Lung (tissue), 12 donors: Measurements from ENCODE around the gene IL6ST. TPM values are rescaled to one million over a fixed set of nuclear protein-coding genes. Genes with fewer than 3 reads are reported as not detected.

Experiments used
- ATAC-seq: fragments of 200-7000 bp; cut with Tn5 transposase; one replicate; pipeline ENCODE4 v1.9.1; 2020; ENCODE audit warnings: moderate number of reproducible peaks; ENCODE audit not compliant: insufficient read depth, low FRiP score
- DNase-seq, 3 donors: peaks; one replicate each; pipeline ENCODE4 v3.0.0-alpha.2; 2013 to 2017
- H3K27ac ChIP-seq, 2 donors: one replicate each; pipeline ENCODE4 v1.5.1; 2013; ENCODE audit warnings: mild to moderate bottlenecking in 2 of 2, moderate library complexity in 2 of 2, control low read depth in 1 of 2, inconsistent platforms in 1 of 2, low read depth in 1 of 2, low read length in 1 of 2
- H3K27me3 ChIP-seq, 3 donors: one replicate each; pipeline ENCODE4 v1.5.1; 2013; ENCODE audit warnings: low read length in 2 of 3; ENCODE audit not compliant: control insufficient read depth in 3 of 3, insufficient read depth in 3 of 3
- H3K36me3 ChIP-seq, 4 donors: one replicate each; pipeline ENCODE4 v1.5.1; 2013; ENCODE audit warnings: low read length in 4 of 4, mild to moderate bottlenecking in 1 of 4, moderate library complexity in 1 of 4; ENCODE audit not compliant: control insufficient read depth in 4 of 4, insufficient read depth in 4 of 4
- H3K4me1 ChIP-seq, 5 donors: one replicate each; pipeline ENCODE4 v1.5.1; 2013; ENCODE audit warnings: low read length in 5 of 5, mild to moderate bottlenecking in 2 of 5, moderate library complexity in 1 of 5; ENCODE audit not compliant: control insufficient read depth in 5 of 5, insufficient read depth in 5 of 5
- H3K4me3 ChIP-seq: one replicate; pipeline ENCODE4 v1.5.1; 2013; ENCODE audit warnings: mild to moderate bottlenecking, control low read depth, moderate library complexity
- H3K9ac ChIP-seq, 2 donors: one replicate each; pipeline ENCODE4 v1.5.1; 2013; ENCODE audit warnings: low read length in 2 of 2, control low read depth in 1 of 2; ENCODE audit not compliant: insufficient read depth in 1 of 2
- H3K9me3 ChIP-seq, 4 donors: one replicate each; pipeline ENCODE4 v1.5.1; 2013; ENCODE audit warnings: low read length in 3 of 4, mild to moderate bottlenecking in 1 of 4, moderate library complexity in 1 of 4; ENCODE audit not compliant: control insufficient read depth in 4 of 4, insufficient read depth in 3 of 4
- CTCF ChIP-seq: IDR thresholded peaks from 2 replicates; pipeline ENCODE4 v1.5.1; 2012; ENCODE audit warnings: mild to moderate bottlenecking; ENCODE audit errors: control extremely low read depth, extremely low read depth
- WGBS, 2 donors: extraction: QIAGEN DNeasy Blood & Tissue Kit; methylation state at CpG; one replicate each; pipeline ENCODE4 v1.1.7; 2013; 5-methylcytosine and 5-hydroxymethylcytosine counted together
- polyA plus RNA-seq, 2 donors: library from polyadenylated mRNA; stranded (reverse); fragments of 200-250 nt; gene quantifications; one replicate each; pipeline ENCODE4 v1.2.1, GENCODE V29; 2013
- total RNA-seq, 2 donors: library from RNA; depleted of rRNA in 1 of 2; stranded (reverse); fragments of >200 nt in 1 of 2; gene quantifications; one replicate each; pipeline ENCODE4 v1.2.1, GENCODE V29; 2014 to 2021
- donor health status: control.
- donor health status: control.
- donor health status: Bipolar disorder and iron deficiency.
- donor health status: healthy.
- donor health status: DM: yes; HTN: yes; CAD: no.

IL6ST gene
- total and polyA plus RNA-seq, 4 donors: 47.8 to 377 (median 196) TPM

DNA sequence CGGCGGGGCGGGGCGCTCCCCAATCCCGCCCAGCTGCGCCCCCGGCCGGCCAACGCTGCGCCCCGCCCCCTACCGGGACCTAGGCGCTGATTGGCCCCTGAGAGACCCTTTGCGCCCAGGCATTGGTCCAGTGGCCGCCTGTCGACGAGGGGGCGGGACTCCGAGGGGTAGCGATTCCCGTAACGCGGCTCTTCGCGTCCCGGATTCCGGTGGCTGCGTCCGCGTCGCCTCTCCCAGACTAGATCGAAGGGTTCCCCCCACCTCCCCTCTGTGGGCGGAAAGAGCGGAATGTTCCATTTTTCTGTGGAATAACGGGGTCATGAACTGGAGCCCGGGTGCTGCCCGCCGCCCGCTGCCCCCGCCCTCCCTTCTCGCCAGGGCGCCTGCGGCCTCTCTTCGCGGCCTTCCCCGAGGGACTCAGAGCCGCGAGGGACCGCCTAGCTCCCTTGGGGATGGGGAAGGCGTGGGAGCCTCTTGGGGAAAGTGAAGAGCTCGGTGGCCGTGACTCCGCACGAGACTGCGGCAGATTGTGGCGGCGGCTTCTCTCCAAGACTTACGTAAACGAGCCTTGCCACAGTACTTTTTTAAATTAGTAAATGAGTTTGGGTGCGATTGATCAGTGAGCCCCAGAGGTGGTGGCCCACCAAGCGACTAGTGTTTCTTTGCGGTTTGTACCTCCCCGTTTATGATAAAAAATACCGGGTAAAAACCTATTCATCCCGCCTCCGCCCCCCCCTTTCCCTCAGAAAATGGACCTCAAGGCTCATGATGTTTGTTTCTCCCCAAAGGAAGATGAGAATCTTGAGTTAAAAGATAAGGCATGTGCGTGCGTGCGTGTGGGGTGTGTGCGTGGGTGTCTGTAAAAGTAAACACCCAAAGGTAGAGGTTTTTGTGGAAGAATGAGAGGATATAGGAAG is 493 bp upstream of the IL6ST start:
- Histone ChIP-seq H3K4me3 (peak overlapping the region; percentile 82), H3K4me1 (peaks cover 0 to 27% (median 14%) of the 10 kb centered on the region in 5 donors), H3K9ac (peak overlapping the region; percentile 86 to 89), H3K9me3 (no peaks in the 10 kb centered on the region), H3K36me3 (no peaks in the 10 kb centered on the region), H3K27me3 (no peaks in the 10 kb centered on the region), H3K27ac (peak overlapping the region; percentile 98 to 99)
- DNase-seq (peak; percentile 98 to 99 (median 98)), ATAC-seq (peak; percentile 96)
- 0 to 1% methylated on average over 65 to 70 of the region's 70 CpGs for WGBS, 2 donors
- no peak for TF ChIP-seq CTCF

DNA sequence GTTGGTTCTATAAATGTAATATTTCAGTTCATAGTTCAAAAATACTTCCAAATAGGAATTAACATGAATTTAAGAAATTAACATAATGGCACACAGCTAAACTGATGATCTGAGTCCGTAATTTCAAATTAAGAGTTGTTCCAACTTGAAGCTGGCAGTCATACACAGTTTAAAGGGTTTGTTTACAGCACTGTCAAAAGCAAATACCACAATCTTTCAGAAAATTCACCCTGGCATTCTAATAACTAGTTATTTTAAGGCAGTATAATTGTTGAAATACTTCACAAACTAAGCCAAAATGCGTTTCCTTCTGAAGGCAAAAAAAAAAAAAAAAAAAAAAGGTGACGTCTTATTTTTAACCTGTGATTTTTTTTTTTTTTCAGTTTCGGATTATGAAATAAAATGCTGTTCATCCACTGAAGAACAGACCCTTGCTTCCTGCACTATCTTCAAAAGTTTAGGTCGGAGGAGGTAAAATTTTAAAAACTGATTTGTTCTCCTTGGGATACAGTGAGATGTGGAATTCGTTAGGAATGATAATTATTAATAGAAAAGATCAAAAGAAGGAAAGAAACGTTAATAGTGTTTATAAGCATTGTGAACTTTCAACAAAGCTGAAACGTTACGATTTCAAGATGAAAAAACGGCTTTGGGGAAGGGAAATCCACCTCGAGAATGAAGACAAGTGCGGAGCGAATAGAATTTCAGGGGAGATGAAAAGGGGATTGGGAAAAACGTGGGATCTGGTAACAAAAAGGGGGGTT is 850 bp downstream of the IL6ST start:
- H3K27me3 ChIP-seq: no peaks in the 10 kb centered on the region
- H3K4me3 ChIP-seq: peak overlapping the region; percentile 82
- peak overlapping the region; percentile 89 to 93 for H3K9ac ChIP-seq
- no peaks in the 10 kb centered on the region for H3K36me3 ChIP-seq
- ATAC-seq (no peak), DNase-seq (peak in 2 of 3 donors; percentile 74 to 89)
- H3K27ac ChIP-seq: peak overlapping the region; percentile 98 to 99
- peaks cover under 1 to 35% (median 17%) of the 10 kb centered on the region in 5 donors for H3K4me1 ChIP-seq
- H3K9me3 ChIP-seq: no peaks in the 10 kb centered on the region
- WGBS, 2 donors: 1% methylated on average over 14 of the region's 14 CpGs
- no peak for TF ChIP-seq CTCF

DNA sequence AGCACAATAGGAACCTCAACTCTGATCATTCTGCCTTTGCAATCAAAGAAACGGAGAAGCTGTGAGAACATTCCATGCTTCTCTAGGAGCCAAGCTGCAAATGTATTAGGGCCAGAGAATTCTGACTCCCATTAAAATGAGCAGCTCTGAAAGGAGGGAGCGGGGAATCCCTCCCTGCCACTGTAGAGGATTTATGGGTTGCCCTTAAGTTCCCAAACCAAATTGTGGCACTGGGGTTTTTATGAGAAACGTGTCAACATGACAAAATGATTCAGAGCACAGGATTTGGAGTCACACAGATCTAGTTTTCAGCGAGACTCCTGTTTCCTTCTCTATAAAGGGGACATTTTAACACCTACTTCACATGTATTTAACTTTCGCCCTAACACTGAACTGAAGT is 1.8 kb downstream of the IL6ST start:
- Histone ChIP-seq H3K9me3 (no peaks in the 10 kb centered on the region), H3K4me1 (peaks cover 1 to 31% (median 17%) of the 10 kb centered on the region in 5 donors), H3K27me3 (no peaks in the 10 kb centered on the region), H3K27ac (peak overlapping the region; percentile 70 to 72), H3K36me3 (no peaks in the 10 kb centered on the region), H3K4me3 (peak overlapping the region; percentile 58), H3K9ac (peak overlapping the region; percentile 58 to 93)
- ATAC-seq (no peak), DNase-seq (peak; percentile 39 to 75 (median 70))
- TF ChIP-seq CTCF: no peak
- 21 to 39% methylated on average over 5 of the region's 5 CpGs for WGBS, 2 donors
